ENCODE data around the gene PGAP2. TPM values are rescaled to one million over a fixed set of nuclear protein-coding genes. Genes with fewer than 3 reads are reported as not detected.
A peak's percentile ranks its signal among the peaks of the same experiment; 100 is the strongest.

PGAP2 gene
- total RNA-seq, 1 experiment from 2014 or later = 39.5 TPM

GRCh38 chr11:3838504-3838903 is 30.1 kb downstream of the PGAP2 start:
- no peak overlapping the region for H3K4me3 ChIP-seq
- no peaks in the 10 kb centered on the region for H3K27me3 ChIP-seq (ENCODE audit: insufficient read depth, low read depth)
- peaks cover 10% of the 10 kb centered on the region for H3K4me1 ChIP-seq (replicated peaks; ENCODE audit: insufficient read depth)
- H2AFZ ChIP-seq = no peak overlapping the region
- no peaks in the 10 kb centered on the region for H3K9me2 ChIP-seq (ENCODE audit: insufficient read depth)
- intact Hi-C loops (cut with micrococcal nuclease; ENCODE audit: unreplicated experiment) = no loop called here
- peaks cover 38% of the 10 kb centered on the region for H3K79me2 ChIP-seq (ENCODE audit: low read depth)
- TF ChIP-seq CTCF (conservative IDR thresholded peaks at IDR 0.05) (no peak), EZH2 (IDR thresholded peaks at IDR 0.05; ENCODE audit: low read depth) (no peak)
- no peaks in the 10 kb centered on the region for H3K9me3 ChIP-seq (ENCODE audit: insufficient read depth, low read depth)
- ChIA-PET CTCF (no interaction called here), POLR2A (ENCODE audit: unreplicated experiment) (no interaction called here)
- no peak for DNase-seq
- no peaks in the 10 kb centered on the region; the same call in 1 of the 2 replicates for H3F3A ChIP-seq (ENCODE audit: insufficient read depth, low read depth)
- H3K27ac ChIP-seq = no peak overlapping the region
- no TSS peak for BruUV-seq (replicated peaks)
- no peaks in the 10 kb centered on the region for H3K36me3 ChIP-seq (ENCODE audit: low read depth)
- H4K20me1 ChIP-seq (ENCODE audit: insufficient read depth) = no peaks in the 10 kb centered on the region
- H3K4me2 ChIP-seq = no peak overlapping the region

GRCh38 chr11:3840004-3840869 is 31.9 kb downstream of the PGAP2 start:
- peaks cover 10% of the 10 kb centered on the region for H3K4me1 ChIP-seq (replicated peaks; ENCODE audit: insufficient read depth)
- no peak for DNase-seq
- peak overlapping the region; percentile 87 for H3K4me2 ChIP-seq
- no peaks in the 10 kb centered on the region for H4K20me1 ChIP-seq (ENCODE audit: insufficient read depth)
- no peaks in the 10 kb centered on the region for H3K9me2 ChIP-seq (ENCODE audit: insufficient read depth)
- ChIA-PET POLR2A (ENCODE audit: unreplicated experiment) (interaction anchor here (0.7 kb wide), 1 partner anchor 197 kb away, joined by 10 read pairs; no protein-coding TSS in a partner anchor), CTCF (interaction anchor here (2.1 kb wide), 1 partner anchor 233 kb away, joined by 7 read pairs; no protein-coding TSS in a partner anchor)
- no peaks in the 10 kb centered on the region for H3K36me3 ChIP-seq (ENCODE audit: low read depth)
- H3K27me3 ChIP-seq (ENCODE audit: insufficient read depth, low read depth) = no peaks in the 10 kb centered on the region
- peak overlapping the region; percentile 68 for H3K4me3 ChIP-seq
- TF ChIP-seq CTCF (conservative IDR thresholded peaks at IDR 0.05) = no peak
- TF ChIP-seq EZH2 (IDR thresholded peaks at IDR 0.05; ENCODE audit: low read depth) = no peak
- H3K27ac ChIP-seq = peak overlapping the region; percentile 43; the same call in 1 of the 2 replicates
- H3F3A ChIP-seq (ENCODE audit: insufficient read depth, low read depth) = no peaks in the 10 kb centered on the region; the same call in 1 of the 2 replicates
- H2AFZ ChIP-seq = no peak overlapping the region; the same call in 1 of the 2 replicates
- peaks cover 29% of the 10 kb centered on the region for H3K79me2 ChIP-seq (ENCODE audit: low read depth)
- intact Hi-C loops (cut with micrococcal nuclease; ENCODE audit: unreplicated experiment) = loop anchor here (2.0 kb wide), 1 partner anchor 31 kb away; the partner anchor contains the start of gene PGAP2
- H3K9me3 ChIP-seq (ENCODE audit: insufficient read depth, low read depth) = no peaks in the 10 kb centered on the region
- BruUV-seq (replicated peaks) = no TSS peak

- Histone ChIP-seq H3K9me2 (ENCODE audit: insufficient read depth) (no peaks in the 10 kb centered on the region), H3K79me2 (ENCODE audit: low read depth) (peaks cover 25% of the 10 kb centered on the region), H3K4me1 (replicated peaks; ENCODE audit: insufficient read depth) (peaks cover 10% of the 10 kb centered on the region), H3K36me3 (ENCODE audit: low read depth) (no peaks in the 10 kb centered on the region), H3F3A (ENCODE audit: insufficient read depth, low read depth) (no peaks in the 10 kb centered on the region; the same call in 1 of the 2 replicates), H3K4me2 (peak within 1 kb of the TSS; percentile 87), H2AFZ (peak within 1 kb of the TSS; percentile 79), H4K20me1 (ENCODE audit: insufficient read depth) (no peaks in the 10 kb centered on the region), H3K27ac (peak within 1 kb of the TSS; percentile 43), H3K9me3 (ENCODE audit: insufficient read depth, low read depth) (no peaks in the 10 kb centered on the region), H3K27me3 (ENCODE audit: insufficient read depth, low read depth) (no peaks in the 10 kb centered on the region), H3K4me3 (peak within 1 kb of the TSS; percentile 68)
- CTCF ChIA-PET = interaction anchor here (0.8 to 2.1 kb wide), 4 partner anchors 13 to 232 kb away, joined by 3 to 7 read pairs (median 4); partner anchors contain the start of gene STIM1
- POLR2A ChIA-PET (ENCODE audit: unreplicated experiment) = interaction anchor here (0.6 to 0.7 kb wide), 2 partner anchors 184 to 198 kb away, joined by 4 to 10 read pairs; no protein-coding TSS in a partner anchor
- peak; percentile 63 to 70 for DNase-seq
- intact Hi-C loops (cut with micrococcal nuclease; ENCODE audit: unreplicated experiment) = loop anchor here (1.0 to 2.0 kb wide), 2 partner anchors 25 to 32 kb away; partner anchors contain the start of gene PGAP2
- TF ChIP-seq EZH2 (IDR thresholded peaks at IDR 0.05; ENCODE audit: low read depth) = no peak
- TF ChIP-seq CTCF (conservative IDR thresholded peaks at IDR 0.05) = no peak
- BruUV-seq (replicated peaks) = no TSS peak
Observed at GRCh38 chr11:3840870-3841425, 32.6 kb downstream of the PGAP2 start, which contains the start of gene RHOG. Gene RHOG, minus strand, starts transcription at chr11:3840959. Its CDS starts 12,821 bp downstream, at chr11:3828138.

All from PC-9 (cell line).